ENCODE results near the gene YIF1A. TPM values are rescaled to one million over a fixed set of nuclear protein-coding genes. Genes with fewer than 3 reads are reported as not detected.

The YIF1A gene, protein sequence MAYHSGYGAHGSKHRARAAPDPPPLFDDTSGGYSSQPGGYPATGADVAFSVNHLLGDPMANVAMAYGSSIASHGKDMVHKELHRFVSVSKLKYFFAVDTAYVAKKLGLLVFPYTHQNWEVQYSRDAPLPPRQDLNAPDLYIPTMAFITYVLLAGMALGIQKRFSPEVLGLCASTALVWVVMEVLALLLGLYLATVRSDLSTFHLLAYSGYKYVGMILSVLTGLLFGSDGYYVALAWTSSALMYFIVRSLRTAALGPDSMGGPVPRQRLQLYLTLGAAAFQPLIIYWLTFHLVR
- total RNA-seq (100 to 1,000 TPM in 1 of 2 donors, 10 to 100 TPM in 1; 46.6 to 123 TPM), polyA plus RNA-seq (100 to 1,000 TPM; 105 to 128 TPM)
- long read RNA-seq, donor 1, transcript YIF1A-203 (8 exons, 1,124 nt), result major isoform, 28 of 33 reads
- long read RNA-seq, donor 1, partial matches to known transcripts, result 0 of 33 reads
- long read RNA-seq, donor 1, other reads (novel, unspliced or antisense), result 0 of 33 reads
- long read RNA-seq, donor 2, transcript YIF1A-203 (8 exons, 1,124 nt), result major isoform, 16 of 20 reads
- long read RNA-seq, donor 2, partial matches to known transcripts, result 0 of 20 reads
- long read RNA-seq, donor 2, other reads (novel, unspliced or antisense), result 0 of 20 reads
- long read RNA-seq, donor 3, transcript YIF1A-203 (8 exons, 1,124 nt), result major isoform, 13 of 16 reads
- long read RNA-seq, donor 3, partial matches to known transcripts, result 0 of 16 reads
- long read RNA-seq, donor 3, other reads (novel, unspliced or antisense), result 0 of 16 reads
- long read RNA-seq, donor 4, transcript YIF1A-209 (3 exons, 540 nt), result minor isoform, 6 of 33 reads
- long read RNA-seq, donor 4, transcript YIF1A-203 (8 exons, 1,124 nt), result major isoform, 16 of 33 reads
- long read RNA-seq, donor 4, partial matches to known transcripts, result 6 of 33 reads
- long read RNA-seq, donor 4, other reads (novel, unspliced or antisense), result 0 of 33 reads
- long read RNA-seq, donor 5, transcript YIF1A-203 (8 exons, 1,124 nt), result major isoform, 37 of 49 reads
- long read RNA-seq, donor 5, partial matches to known transcripts, result 0 of 49 reads
- long read RNA-seq, donor 5, other reads (novel, unspliced or antisense), result 0 of 49 reads

DNA sequence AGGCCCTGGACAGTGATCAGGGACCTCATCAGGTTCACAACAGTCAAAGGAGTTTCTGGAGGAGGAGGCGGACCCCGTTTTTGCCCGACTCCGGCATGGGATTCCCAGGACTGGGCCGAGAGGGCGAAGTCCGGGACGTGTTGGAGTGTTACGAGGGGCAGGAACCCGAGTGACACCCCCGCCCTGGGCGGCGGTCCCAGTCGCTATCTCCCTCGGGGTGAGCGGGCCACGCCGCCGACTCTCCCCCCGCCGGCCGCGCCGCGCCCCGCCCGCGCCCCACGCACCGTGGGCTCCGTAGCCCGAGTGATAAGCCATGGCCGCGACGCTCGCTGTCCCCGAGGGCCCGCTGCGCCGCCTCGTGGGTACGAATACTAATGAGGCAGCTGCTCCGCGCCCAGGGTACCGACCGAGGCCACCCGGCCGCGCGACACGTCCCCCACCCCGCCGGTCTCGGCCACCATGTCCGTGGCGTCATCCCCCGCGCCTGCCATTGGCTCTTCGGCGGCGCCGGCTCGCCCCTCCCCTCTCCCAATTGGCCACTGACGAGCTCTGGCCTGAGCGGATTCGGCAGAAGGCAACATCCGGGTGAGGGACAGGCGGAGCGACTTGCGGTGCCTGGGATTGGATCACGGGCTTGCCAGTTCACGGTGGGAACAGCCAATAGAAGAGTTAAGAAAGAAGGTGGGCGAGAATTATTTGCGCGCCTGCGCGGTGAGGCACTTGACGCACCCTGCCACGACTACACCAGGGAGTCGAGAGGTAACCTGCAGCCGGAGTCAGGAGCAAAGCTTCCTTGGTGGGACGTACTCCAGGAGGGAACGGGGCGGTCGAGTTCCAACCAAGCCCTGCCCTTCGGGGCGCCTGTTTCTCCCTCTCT is at the start of gene YIF1A:
YIF1A (minus strand) TSS at position 473 of the 877 bp plus-strand sequence; CDS start at position 315, 158 bp downstream.
- peak; percentile 96 for ATAC-seq (ENCODE audit: insufficient read depth, low FRiP score)
- peak; percentile 99 to 100 (median 100) for DNase-seq
- 0 to 1% methylated on average over 74 to 87 of the region's 87 CpGs for WGBS, 2 donors
- Histone ChIP-seq H3K27ac (ENCODE audit: low read depth in 1 of 2, low read length in 1 of 2) (peak within 1 kb of the TSS; percentile 93 to 97), H3K27me3 (ENCODE audit: control insufficient read depth in 3 of 3, insufficient read depth in 3 of 3, low read length in 2 of 3) (peaks cover 0 to 23% (median 22%) of the 10 kb centered on the region in 3 donors), H3K4me3 (peak within 1 kb of the TSS; percentile 90), H3K9me3 (ENCODE audit: control insufficient read depth in 4 of 4, insufficient read depth in 3 of 4, low read length in 3 of 4) (no peaks in the 10 kb centered on the region), H3K4me1 (ENCODE audit: control insufficient read depth in 5 of 5, insufficient read depth in 5 of 5, low read length in 5 of 5) (peaks cover 0 to 22% (median 12%) of the 10 kb centered on the region in 5 donors), H3K36me3 (ENCODE audit: control insufficient read depth in 4 of 4, insufficient read depth in 4 of 4, low read length in 4 of 4) (peaks cover 3 to 15% (median 10%) of the 10 kb centered on the region in 4 donors), H3K9ac (ENCODE audit: insufficient read depth in 1 of 2, low read length in 2 of 2) (peak within 1 kb of the TSS; percentile 88 to 96)
- TF ChIP-seq, protein P1, sequence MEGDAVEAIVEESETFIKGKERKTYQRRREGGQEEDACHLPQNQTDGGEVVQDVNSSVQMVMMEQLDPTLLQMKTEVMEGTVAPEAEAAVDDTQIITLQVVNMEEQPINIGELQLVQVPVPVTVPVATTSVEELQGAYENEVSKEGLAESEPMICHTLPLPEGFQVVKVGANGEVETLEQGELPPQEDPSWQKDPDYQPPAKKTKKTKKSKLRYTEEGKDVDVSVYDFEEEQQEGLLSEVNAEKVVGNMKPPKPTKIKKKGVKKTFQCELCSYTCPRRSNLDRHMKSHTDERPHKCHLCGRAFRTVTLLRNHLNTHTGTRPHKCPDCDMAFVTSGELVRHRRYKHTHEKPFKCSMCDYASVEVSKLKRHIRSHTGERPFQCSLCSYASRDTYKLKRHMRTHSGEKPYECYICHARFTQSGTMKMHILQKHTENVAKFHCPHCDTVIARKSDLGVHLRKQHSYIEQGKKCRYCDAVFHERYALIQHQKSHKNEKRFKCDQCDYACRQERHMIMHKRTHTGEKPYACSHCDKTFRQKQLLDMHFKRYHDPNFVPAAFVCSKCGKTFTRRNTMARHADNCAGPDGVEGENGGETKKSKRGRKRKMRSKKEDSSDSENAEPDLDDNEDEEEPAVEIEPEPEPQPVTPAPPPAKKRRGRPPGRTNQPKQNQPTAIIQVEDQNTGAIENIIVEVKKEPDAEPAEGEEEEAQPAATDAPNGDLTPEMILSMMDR (IDR thresholded peaks at IDR 0.05; ENCODE audit: control extremely low read depth, extremely low read depth), result no peak

DNA sequence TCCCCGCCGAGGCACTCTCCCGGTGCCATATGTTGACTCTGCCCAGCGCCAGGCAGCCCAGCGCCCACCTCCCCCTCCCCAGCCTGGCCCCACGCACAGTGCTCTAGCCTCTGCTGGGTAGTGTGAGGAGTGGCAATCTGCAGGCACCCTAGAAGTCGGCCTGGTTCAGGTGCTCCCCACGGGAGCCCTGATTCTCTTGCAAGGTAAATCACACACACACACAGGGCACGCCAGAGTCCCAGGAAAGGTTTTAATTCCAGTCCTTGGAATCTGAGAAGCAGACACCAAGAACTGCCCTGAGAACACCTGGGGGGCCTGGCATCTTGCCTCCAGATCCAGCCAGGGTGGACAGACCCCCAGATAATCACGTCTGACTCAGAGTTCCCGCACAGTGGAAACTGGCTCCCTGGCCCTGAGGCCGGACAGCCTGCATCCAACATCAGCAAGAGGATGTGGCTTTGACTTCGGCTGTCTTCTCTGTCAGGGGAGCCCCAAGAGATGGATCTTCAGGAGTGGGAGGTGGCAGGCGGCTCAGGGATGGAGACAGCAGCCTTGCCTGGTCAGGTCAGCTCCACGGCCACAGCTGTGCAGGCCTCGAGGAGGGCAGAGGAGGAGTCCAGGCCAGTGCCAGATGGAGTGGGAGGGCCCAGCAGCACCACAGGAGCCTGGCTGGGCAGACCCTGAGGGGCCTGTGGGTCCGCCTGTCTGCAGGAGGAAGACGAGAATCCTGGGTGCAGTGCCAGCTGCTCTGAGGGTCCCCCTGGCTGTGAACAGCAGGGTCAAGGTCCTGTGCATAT is 48.4 kb upstream of the YIF1A start:
- peaks cover 0 to under 1% (median 0%) of the 10 kb centered on the region in 4 donors for H3K9me3 ChIP-seq (ENCODE audit: control insufficient read depth in 4 of 4, insufficient read depth in 3 of 4, low read length in 3 of 4)
- no peak overlapping the region for H3K9ac ChIP-seq (ENCODE audit: insufficient read depth in 1 of 2, low read length in 2 of 2)
- ATAC-seq (ENCODE audit: insufficient read depth, low FRiP score), result no peak
- WGBS, 2 donors, result 73 to 82% methylated on average over 16 to 18 of the region's 18 CpGs
- DNase-seq, result no peak
- no peak overlapping the region for H3K4me3 ChIP-seq
- peaks cover 0 to 61% (median 14%) of the 10 kb centered on the region in 4 donors for H3K36me3 ChIP-seq (ENCODE audit: control insufficient read depth in 4 of 4, insufficient read depth in 4 of 4, low read length in 4 of 4)
- TF ChIP-seq, protein P1 (IDR thresholded peaks at IDR 0.05; ENCODE audit: control extremely low read depth, extremely low read depth), result no peak
- peak overlapping the region in 1 of 2 donors; percentile 91 for H3K27ac ChIP-seq (ENCODE audit: low read depth in 1 of 2, low read length in 1 of 2)
- H3K4me1 ChIP-seq (ENCODE audit: control insufficient read depth in 5 of 5, insufficient read depth in 5 of 5, low read length in 5 of 5), result peaks cover 0 to 21% (median 10%) of the 10 kb centered on the region in 5 donors
- no peaks in the 10 kb centered on the region for H3K27me3 ChIP-seq (ENCODE audit: control insufficient read depth in 3 of 3, insufficient read depth in 3 of 3, low read length in 2 of 3)

All from lung (tissue), 16 donors.